ENCODE data around the gene CASQ2.

DNA sequence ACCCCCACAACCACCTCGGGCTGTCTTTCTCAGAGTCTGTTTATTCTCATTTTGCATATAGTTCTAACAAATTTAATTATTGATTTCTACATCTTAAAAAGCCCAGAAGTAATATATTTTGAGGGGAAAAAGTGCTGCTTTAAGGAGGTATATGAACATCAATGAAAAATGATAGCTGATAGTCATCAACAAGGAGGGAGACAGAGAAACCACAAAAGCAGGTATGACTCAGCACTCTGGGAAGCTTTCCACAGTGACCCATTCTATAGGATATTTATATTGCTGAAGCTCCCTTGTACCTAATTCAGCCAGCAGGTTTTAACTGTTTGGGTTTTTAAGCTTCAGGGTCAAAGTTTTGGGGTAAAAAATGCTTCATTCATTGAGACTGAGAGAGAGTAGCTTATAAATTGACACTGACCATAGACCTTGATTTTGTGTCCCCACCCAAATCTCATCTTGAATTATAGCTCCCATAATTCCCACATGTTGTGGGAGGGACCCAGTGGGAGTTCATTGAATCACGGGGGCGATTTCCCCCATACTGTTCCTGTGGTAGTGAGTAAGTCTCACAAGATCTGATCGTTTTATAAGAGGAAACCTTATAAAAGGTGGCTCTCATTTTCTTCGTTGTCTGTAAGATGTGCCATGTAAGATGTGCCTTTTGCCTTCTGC is 99.4 kb downstream of the CASQ2 start:
- no peak for TF ChIP-seq POLR2A (IDR thresholded peaks at IDR 0.05)
- TF ChIP-seq, protein P1, sequence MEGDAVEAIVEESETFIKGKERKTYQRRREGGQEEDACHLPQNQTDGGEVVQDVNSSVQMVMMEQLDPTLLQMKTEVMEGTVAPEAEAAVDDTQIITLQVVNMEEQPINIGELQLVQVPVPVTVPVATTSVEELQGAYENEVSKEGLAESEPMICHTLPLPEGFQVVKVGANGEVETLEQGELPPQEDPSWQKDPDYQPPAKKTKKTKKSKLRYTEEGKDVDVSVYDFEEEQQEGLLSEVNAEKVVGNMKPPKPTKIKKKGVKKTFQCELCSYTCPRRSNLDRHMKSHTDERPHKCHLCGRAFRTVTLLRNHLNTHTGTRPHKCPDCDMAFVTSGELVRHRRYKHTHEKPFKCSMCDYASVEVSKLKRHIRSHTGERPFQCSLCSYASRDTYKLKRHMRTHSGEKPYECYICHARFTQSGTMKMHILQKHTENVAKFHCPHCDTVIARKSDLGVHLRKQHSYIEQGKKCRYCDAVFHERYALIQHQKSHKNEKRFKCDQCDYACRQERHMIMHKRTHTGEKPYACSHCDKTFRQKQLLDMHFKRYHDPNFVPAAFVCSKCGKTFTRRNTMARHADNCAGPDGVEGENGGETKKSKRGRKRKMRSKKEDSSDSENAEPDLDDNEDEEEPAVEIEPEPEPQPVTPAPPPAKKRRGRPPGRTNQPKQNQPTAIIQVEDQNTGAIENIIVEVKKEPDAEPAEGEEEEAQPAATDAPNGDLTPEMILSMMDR (IDR thresholded peaks at IDR 0.05), result no peak
